Esophagus squamous epithelium (tissue), 5 donors: Measurements from ENCODE around the gene RAI14. TPM values are rescaled to one million over a fixed set of nuclear protein-coding genes. Genes with fewer than 3 reads are reported as not detected.
"Not testable (repeated sequence)": the region's sequence is repeated elsewhere in the genome, so short reads cannot be mapped to it uniquely, and the experiment has no call there.

Experiments used
- DNase-seq: peaks from one replicate; lab custom pipeline; 2025; lab: John Stamatoyannopoulos, UW
- H3K27ac ChIP-seq, 4 donors: fragments of 200-600 bp; sonication (generic); one replicate each; pipeline ENCODE4 v1.5.1; 2016 to 2019; ENCODE audit warnings: mild to moderate bottlenecking in 1 of 4
- H3K27me3 ChIP-seq, 4 donors: fragments of 200-600 bp; sonication (generic); 1 replicate in 3 of 4; 2 replicates in 1 of 4; pipeline versions ENCODE4 v1.5.1 to v1.6.0; 2017 to 2021; ENCODE audit warnings: antibody characterized with exemption in 1 of 4
- H3K36me3 ChIP-seq, 3 donors: fragments of 200-600 bp; sonication (generic); one replicate each; pipeline ENCODE4 v1.5.1; 2016 to 2019
- H3K4me1 ChIP-seq, 3 donors: fragments of 200-600 bp; sonication (generic); one replicate each; pipeline ENCODE4 v1.5.1; 2017 to 2019
- H3K4me3 ChIP-seq, 4 donors: fragments of 200-600 bp; sonication (generic); 1 replicate in 3 of 4; 2 replicates in 1 of 4; pipeline ENCODE4 v1.5.1; 2016 to 2019; ENCODE audit warnings: mild to moderate bottlenecking in 2 of 4, moderate library complexity in 1 of 4
- H3K9me3 ChIP-seq, 3 donors: fragments of 200-600 bp; sonication (generic); one replicate each; pipeline ENCODE4 v1.5.1; 2016 to 2019
- CTCF ChIP-seq, 6 experiments: fragments of 450-650 bp in 4 of 6; fragments of 200-600 bp in 2 of 6; sonication (generic) in 2 of 6; IDR thresholded peaks; one replicate each; pipeline ENCODE4 v1.5.1; 2016 to 2019; ENCODE audit warnings: antibody characterized with exemption in 6 of 6, mild to moderate bottlenecking in 4 of 6, moderate library complexity in 4 of 6
- POLR2A ChIP-seq, 4 donors: fragments of 450-650 bp; IDR thresholded peaks; one replicate each; pipeline ENCODE4 v1.6.1; 2017; ENCODE audit warnings: antibody characterized with exemption in 4 of 4, mild to moderate bottlenecking in 4 of 4, moderate library complexity in 3 of 4
- WGBS, 2 donors: methylation state at CpG; one replicate each; pipeline ENCODE4 v1.1.5; 2018; 5-methylcytosine and 5-hydroxymethylcytosine counted together
- intact Hi-C: fragments of 100-400 bp; cut with DNase I; formaldehyde crosslinking; loops from one replicate; pipeline ENCODE4 v1.15.0; 2022
- total RNA-seq, 4 donors: library from RNA; depleted of rRNA; stranded (reverse); fragments of >200 nt; gene quantifications; one replicate each; pipeline ENCODE4 v1.1.0, GENCODE V29; 2016
- donor health status: DM: yes; HTN: yes; CAD: no.

Gene RAI14
- total RNA-seq, 4 donors from 2014 or later: 5.2 to 18.7 (median 9.0) TPM

- no peaks in the 10 kb centered on the region for H3K27me3 ChIP-seq
- no peak overlapping the region for H3K27ac ChIP-seq
- intact Hi-C loops: no loop called here
- WGBS, 2 donors: 83 to 88% methylated on average over 15 of the region's 15 CpGs
- H3K9me3 ChIP-seq: no peaks in the 10 kb centered on the region
- TF ChIP-seq CTCF (IDR thresholded peaks at IDR 0.05) (no peak), POLR2A (IDR thresholded peaks at IDR 0.05) (no peak)
- no peaks in the 10 kb centered on the region for H3K36me3 ChIP-seq
- peaks cover 0 to 9% (median 0%) of the 10 kb centered on the region in 3 donors for H3K4me1 ChIP-seq
- no peak overlapping the region for H3K4me3 ChIP-seq
- no peak for DNase-seq
These were observed 95.9 kb downstream of the RAI14 start for GRCh38 chr5:34751807-34752736.

GRCh38 chr5:34753236-34753635, 97.1 kb downstream of the RAI14 start:
- H3K27ac ChIP-seq, H3K9me3 ChIP-seq, H3K27me3 ChIP-seq, H3K4me1 ChIP-seq, intact Hi-C loops, H3K36me3 ChIP-seq, DNase-seq, H3K4me3 ChIP-seq: not testable (repeated sequence)
- 100% methylated on average over 2 of the region's 2 CpGs; no CpG with 5 or more reads in 1 of the 2 donors for WGBS, 2 donors

- H3K36me3 ChIP-seq: peaks cover 0 to 17% (median 0%) of the 10 kb centered on the region in 3 donors
- no peaks in the 10 kb centered on the region for H3K4me1 ChIP-seq
- no peaks in the 10 kb centered on the region for H3K27me3 ChIP-seq
- no peaks in the 10 kb centered on the region for H3K9me3 ChIP-seq
- H3K4me3 ChIP-seq: no peak overlapping the region
- intact Hi-C loops: no loop called here
- no peak for TF ChIP-seq POLR2A (IDR thresholded peaks at IDR 0.05)
- no peak for TF ChIP-seq CTCF (IDR thresholded peaks at IDR 0.05)
- 82 to 86% methylated on average over 4 of the region's 4 CpGs for WGBS, 2 donors
- no peak for DNase-seq
- H3K27ac ChIP-seq: no peak overlapping the region
These were observed 99.8 kb downstream of the RAI14 start for GRCh38 chr5:34755926-34756325.

- TF ChIP-seq CTCF (IDR thresholded peaks at IDR 0.05): no peak
- no peak for TF ChIP-seq POLR2A (IDR thresholded peaks at IDR 0.05)
- no peak for DNase-seq
- 80 to 82% methylated on average over 18 to 19 of the region's 20 CpGs for WGBS, 2 donors
These were observed 100.9 kb downstream of the RAI14 start for GRCh38 chr5:34756781-34757624.

GRCh38 chr5:34758514-34758913, 102.4 kb downstream of the RAI14 start:
- WGBS, 2 donors: 85 to 89% methylated on average over 3 of the region's 3 CpGs
- TF ChIP-seq CTCF (IDR thresholded peaks at IDR 0.05) (no peak), POLR2A (IDR thresholded peaks at IDR 0.05) (no peak)
- intact Hi-C loops: no loop called here

More at GRCh38 chr5:34756781-34757624, 100.9 kb downstream of the RAI14 start:
- H3K27me3 ChIP-seq: no peaks in the 10 kb centered on the region
- intact Hi-C loops: no loop called here
- H3K4me1 ChIP-seq: peaks cover 0 to 3% (median 2%) of the 10 kb centered on the region in 3 donors
- no peaks in the 10 kb centered on the region for H3K9me3 ChIP-seq
- H3K27ac ChIP-seq: no peak overlapping the region
- H3K36me3 ChIP-seq: peaks cover 0 to 17% (median 0%) of the 10 kb centered on the region in 3 donors
- H3K4me3 ChIP-seq: no peak overlapping the region

GRCh38 chr5:34759213-34759612, 103.1 kb downstream of the RAI14 start:
- H3K36me3 ChIP-seq: peaks cover 0 to 22% (median 0%) of the 10 kb centered on the region in 3 donors
- H3K4me3 ChIP-seq, H3K9me3 ChIP-seq, H3K27me3 ChIP-seq, intact Hi-C loops, H3K4me1 ChIP-seq, DNase-seq, H3K27ac ChIP-seq: not testable (repeated sequence)
- WGBS, 2 donors: 78 to 87% methylated on average over 5 of the region's 5 CpGs

More at GRCh38 chr5:34758514-34758913, 102.4 kb downstream of the RAI14 start:
- H3K4me1 ChIP-seq: peaks cover 0 to 6% (median 4%) of the 10 kb centered on the region in 3 donors
- no peaks in the 10 kb centered on the region for H3K9me3 ChIP-seq
- H3K4me3 ChIP-seq: no peak overlapping the region
- no peak for DNase-seq
- H3K36me3 ChIP-seq: peaks cover 0 to 17% (median 0%) of the 10 kb centered on the region in 3 donors
- H3K27me3 ChIP-seq: no peaks in the 10 kb centered on the region
- no peak overlapping the region for H3K27ac ChIP-seq
